Trophoblast cell (in vitro differentiated cells and primary cell): Measurements from ENCODE around the gene USP17L22.
"Not testable (repeated sequence)": the region's sequence is repeated elsewhere in the genome, so short reads cannot be mapped to it uniquely, and the experiment has no call there.

Source experiments
- DNase-seq, 2 donors: peaks; one replicate each; pipeline ENCODE4 v3.0.0-alpha.2; 2016
- H2AFZ ChIP-seq: 2 replicates; pipeline ENCODE4 v1.6.1; 2013; ENCODE audit warnings: low read length, moderate library complexity, mild to moderate bottlenecking; ENCODE audit not compliant: insufficient read depth, poor library complexity
- H2AK5ac ChIP-seq: 2 replicates; pipeline ENCODE4 v1.6.1; 2013; ENCODE audit warnings: mild to moderate bottlenecking, low read length
- H2BK120ac ChIP-seq: 2 replicates; pipeline ENCODE4 v1.6.1; 2013; ENCODE audit warnings: low read length, mild to moderate bottlenecking, moderate library complexity; ENCODE audit not compliant: insufficient read depth, poor library complexity
- H2BK12ac ChIP-seq: 2 replicates; pipeline ENCODE4 v1.6.1; 2013; ENCODE audit warnings: mild to moderate bottlenecking, low read length, moderate library complexity
- H2BK5ac ChIP-seq: 2 replicates; pipeline ENCODE4 v1.6.1; 2013; ENCODE audit warnings: low read length, low read depth, moderate library complexity, mild to moderate bottlenecking; ENCODE audit not compliant: poor library complexity
- H3K14ac ChIP-seq: 2 replicates; pipeline ENCODE4 v1.6.1; 2013; ENCODE audit warnings: mild to moderate bottlenecking, low read length
- H3K18ac ChIP-seq: 2 replicates; pipeline ENCODE4 v1.6.1; 2013; ENCODE audit warnings: mild to moderate bottlenecking, low read length
- H3K23ac ChIP-seq: 2 replicates; pipeline ENCODE4 v1.6.1; 2013; ENCODE audit warnings: low read length
- H3K27ac ChIP-seq: 2 replicates; pipeline ENCODE4 v1.5.1; 2013; ENCODE audit warnings: low read depth, mild to moderate bottlenecking, inconsistent platforms, low read length, moderate library complexity
- H3K27me3 ChIP-seq: 2 replicates; pipeline ENCODE4 v1.6.1; 2013; ENCODE audit warnings: inconsistent platforms, mild to moderate bottlenecking, low read length, moderate library complexity; ENCODE audit not compliant: insufficient read depth
- H3K36me3 ChIP-seq, 2 experiments: 1 replicate in 1 of 2; 2 replicates in 1 of 2; pipeline ENCODE4 v1.6.1; 2013; ENCODE audit warnings: low read length in 2 of 2, mild to moderate bottlenecking in 2 of 2, moderate library complexity in 1 of 2; ENCODE audit not compliant: insufficient read depth in 2 of 2, control insufficient read depth in 1 of 2
- H3K4ac ChIP-seq: 2 replicates; pipeline ENCODE4 v1.6.1; 2013; ENCODE audit warnings: low read depth, mild to moderate bottlenecking, low read length, moderate library complexity
- H3K4me1 ChIP-seq, 2 experiments: 1 replicate in 1 of 2; 2 replicates in 1 of 2; pipeline ENCODE4 v1.6.1; 2013; ENCODE audit warnings: low read length in 2 of 2, mild to moderate bottlenecking in 2 of 2, moderate library complexity in 1 of 2; ENCODE audit not compliant: insufficient read depth in 2 of 2, control insufficient read depth in 1 of 2
- H3K4me2 ChIP-seq: 2 replicates; pipeline ENCODE4 v1.6.1; 2013; ENCODE audit warnings: inconsistent platforms, mild to moderate bottlenecking, low read length, moderate library complexity
- H3K4me3 ChIP-seq: 2 replicates; pipeline ENCODE4 v1.5.1; 2013; ENCODE audit warnings: mild to moderate bottlenecking, low read depth, low read length, inconsistent platforms
- H3K79me1 ChIP-seq: one replicate; pipeline ENCODE4 v1.6.1; 2013; ENCODE audit warnings: low read length
- H3K79me2 ChIP-seq: 2 replicates; pipeline ENCODE4 v1.6.1; 2013; ENCODE audit warnings: low read length, mild to moderate bottlenecking; ENCODE audit not compliant: control insufficient read depth, insufficient read depth, poor library complexity
- H3K9ac ChIP-seq: 2 replicates; pipeline ENCODE4 v1.6.1; 2013; ENCODE audit warnings: mild to moderate bottlenecking, low read length
- H3K9me3 ChIP-seq: 2 replicates; pipeline ENCODE4 v1.6.1; 2013; ENCODE audit warnings: low read depth, mild to moderate bottlenecking, control low read depth, inconsistent platforms, low read length; ENCODE audit not compliant: insufficient read depth
- H4K12ac ChIP-seq: 2 replicates; pipeline ENCODE4 v1.6.1; 2013; ENCODE audit warnings: low read depth, mild to moderate bottlenecking, low read length, moderate library complexity
- H4K8ac ChIP-seq: 2 replicates; pipeline ENCODE4 v1.6.1; 2013; ENCODE audit warnings: low read depth, mild to moderate bottlenecking, low read length, moderate library complexity
- H4K91ac ChIP-seq: one replicate; pipeline ENCODE4 v1.6.1; 2013; ENCODE audit warnings: low read depth, mild to moderate bottlenecking, low read length, moderate library complexity
- WGBS: extraction: QIAGEN DNeasy Blood & Tissue Kit; methylation state at CpG from one replicate; pipeline ENCODE4 v1.1.7; 2013; ENCODE audit warnings: missing lambda C conversion rate; ENCODE audit not compliant: insufficient read length, insufficient coverage; ENCODE audit errors: extremely low coverage; 5-methylcytosine and 5-hydroxymethylcytosine counted together

The USP17L22 gene

GRCh38 chr4:9234085-9234484, 33.3 kb upstream of the USP17L22 start, which contains the start of gene USP17L15:
Gene USP17L15, plus strand, starts transcription at chr4:9234385. Its CDS starts 0 bp downstream, at chr4:9234385.
- not testable (repeated sequence) for H3K27me3 ChIP-seq, H3K4me3 ChIP-seq, H2AK5ac ChIP-seq, H3K9me3 ChIP-seq, H3K18ac ChIP-seq, H4K91ac ChIP-seq, H3K36me3 ChIP-seq, H4K8ac ChIP-seq, H2BK120ac ChIP-seq, H2BK12ac ChIP-seq, H3K4me2 ChIP-seq, H3K9ac ChIP-seq, H3K79me1 ChIP-seq, H2BK5ac ChIP-seq, DNase-seq, H2AFZ ChIP-seq, H3K4ac ChIP-seq, H4K12ac ChIP-seq, H3K14ac ChIP-seq, H3K23ac ChIP-seq, H3K79me2 ChIP-seq, H3K27ac ChIP-seq, H3K4me1 ChIP-seq
- no CpG with 5 or more reads among the region's 15 CpGs for WGBS

GRCh38 chr4:9238461-9238860, 29.0 kb upstream of the USP17L22 start:
- H2AFZ ChIP-seq, H2BK12ac ChIP-seq: not testable (repeated sequence)
- 100% methylated on average over 2 of the region's 12 CpGs for WGBS

GRCh38 chr4:9243579-9243978, 23.8 kb upstream of the USP17L22 start, which contains the start of gene USP17L17:
Gene USP17L17, plus strand, starts transcription at chr4:9243879. Its CDS starts 0 bp downstream, at chr4:9243879.
- not testable (repeated sequence) for H3K4me3 ChIP-seq, H3K9me3 ChIP-seq, H3K27me3 ChIP-seq, H2BK5ac ChIP-seq, H3K4me2 ChIP-seq, H3K4me1 ChIP-seq, DNase-seq, H4K12ac ChIP-seq, H3K18ac ChIP-seq, H2AFZ ChIP-seq, H4K91ac ChIP-seq, H3K36me3 ChIP-seq, H3K79me2 ChIP-seq, H2BK120ac ChIP-seq, H2AK5ac ChIP-seq, H3K4ac ChIP-seq, H2BK12ac ChIP-seq, H3K14ac ChIP-seq, H3K79me1 ChIP-seq, H3K9ac ChIP-seq, H4K8ac ChIP-seq, H3K23ac ChIP-seq, H3K27ac ChIP-seq
- whole genome bisulfite sequencing, result no CpG with 5 or more reads among the region's 14 CpGs

More at GRCh38 chr4:9238461-9238860, 29.0 kb upstream of the USP17L22 start:
- H3K36me3 ChIP-seq, H3K9me3 ChIP-seq, H3K23ac ChIP-seq, H4K8ac ChIP-seq, H3K27me3 ChIP-seq, H4K91ac ChIP-seq, H3K4me1 ChIP-seq, H2BK5ac ChIP-seq, H3K27ac ChIP-seq, H3K79me1 ChIP-seq, H2AK5ac ChIP-seq, H3K18ac ChIP-seq, H2BK120ac ChIP-seq, H4K12ac ChIP-seq, H3K4ac ChIP-seq, H3K79me2 ChIP-seq, H3K9ac ChIP-seq, H3K4me2 ChIP-seq, H3K14ac ChIP-seq: not testable (repeated sequence)
- peak; percentile 0 for DNase-seq
- peak overlapping the region; percentile 21 for H3K4me3 ChIP-seq

- not testable (repeated sequence) for H4K8ac ChIP-seq, H2BK120ac ChIP-seq, H3K36me3 ChIP-seq, H3K23ac ChIP-seq, H3K9ac ChIP-seq, H2AFZ ChIP-seq, H3K27me3 ChIP-seq, H4K12ac ChIP-seq, H3K9me3 ChIP-seq, H4K91ac ChIP-seq, H3K79me2 ChIP-seq, H3K14ac ChIP-seq, H3K4me2 ChIP-seq, H3K18ac ChIP-seq, H2AK5ac ChIP-seq, H3K79me1 ChIP-seq, H3K4ac ChIP-seq, H3K4me3 ChIP-seq, H2BK5ac ChIP-seq, H2BK12ac ChIP-seq, H3K4me1 ChIP-seq, H3K27ac ChIP-seq
- 100% methylated on average over 3 of the region's 26 CpGs for WGBS
- peak; percentile 0 to 1 for DNase-seq
Measured at GRCh38 chr4:9247953-9248680, 19.3 kb upstream of the USP17L22 start, which contains the start of gene USP17L18. Gene USP17L18, plus strand, starts transcription at chr4:9248630. Its CDS starts 0 bp downstream, at chr4:9248630.
